Hepatocyte (in vitro differentiated cells): ENCODE results near the gene OR52H1. TPM values are rescaled to one million over a fixed set of nuclear protein-coding genes. Genes with fewer than 3 reads are reported as not detected.

Experiments used
- DNase-seq: peaks from one replicate; pipeline ENCODE4 v3.0.0-alpha.2; 2016; ENCODE audit warnings: low spot score
- H2AFZ ChIP-seq: fragments of 200-600 bp; sonication (generic); 2 replicates; pipeline ENCODE4 v1.6.0; 2016; ENCODE audit warnings: antibody characterized with exemption, mild to moderate bottlenecking
- H3K27ac ChIP-seq: fragments of 200-600 bp; sonication (generic); 2 replicates; pipeline ENCODE4 v1.5.1; 2016; ENCODE audit warnings: mild to moderate bottlenecking
- H3K27me3 ChIP-seq: fragments of 200-600 bp; sonication (generic); 2 replicates; pipeline ENCODE4 v1.6.1; 2016
- H3K36me3 ChIP-seq: fragments of 200-600 bp; sonication (generic); replicated peaks from 2 replicates; pipeline ENCODE4 v1.5.1; 2016; ENCODE audit warnings: low read depth; ENCODE audit not compliant: insufficient read depth
- H3K4me1 ChIP-seq: fragments of 200-600 bp; sonication (generic); 2 replicates; pipeline ENCODE4 v1.5.1; 2016; ENCODE audit warnings: mild to moderate bottlenecking, moderate library complexity; ENCODE audit not compliant: insufficient read depth
- H3K4me2 ChIP-seq: fragments of 200-600 bp; sonication (generic); 2 replicates; pipeline ENCODE4 v1.6.0; 2016
- H3K4me3 ChIP-seq: fragments of 200-600 bp; sonication (generic); 2 replicates; pipeline ENCODE4 v1.5.1; 2016; ENCODE audit warnings: mild to moderate bottlenecking
- H3K79me2 ChIP-seq: fragments of 200-600 bp; sonication (generic); 2 replicates; pipeline ENCODE4 v1.6.0; 2017; ENCODE audit warnings: mild to moderate bottlenecking
- H3K9me2 ChIP-seq: fragments of 200-600 bp; sonication (generic); replicated peaks from 2 replicates; pipeline ENCODE4 v1.6.0; 2017; ENCODE audit warnings: mild to moderate bottlenecking; ENCODE audit not compliant: insufficient read depth
- H3K9me3 ChIP-seq: fragments of 200-600 bp; sonication (generic); 2 replicates; pipeline ENCODE4 v1.5.1; 2016; ENCODE audit warnings: low read depth, mild to moderate bottlenecking
- H4K20me1 ChIP-seq: fragments of 200-600 bp; sonication (generic); 2 replicates; pipeline ENCODE4 v1.6.0; 2016; ENCODE audit warnings: mild to moderate bottlenecking; ENCODE audit not compliant: insufficient read depth, poor library complexity, severe bottlenecking
- EZH2 ChIP-seq: fragments of 200-600 bp; sonication (generic); IDR thresholded peaks from 2 replicates; pipeline ENCODE4 v1.6.1; 2016; ENCODE audit warnings: antibody characterized with exemption, mild to moderate bottlenecking, borderline replicate concordance
- EZH2phosphoT487 ChIP-seq: fragments of 200-600 bp; sonication (generic); IDR thresholded peaks from one replicate; pipeline ENCODE4 v1.6.1; 2018; ENCODE audit warnings: antibody characterized with exemption, mild to moderate bottlenecking, low read depth, moderate library complexity; ENCODE audit not compliant: unreplicated experiment, severe bottlenecking
- WGBS: methylation state at CpG from one replicate; pipeline ENCODE4 v1.1.6; 2016; ENCODE audit warnings: low lambda C conversion rate; ENCODE audit errors: missing lambda C conversion rate; 5-methylcytosine and 5-hydroxymethylcytosine counted together
- polyA plus RNA-seq: library from polyadenylated mRNA; unstranded; fragments of >200 nt; fragmentation: Nextera tagmentation; extraction: Ambion mirVana; gene quantifications from 2 replicates; pipeline ENCODE4 v1.2.1, GENCODE V29; 2016
- total RNA-seq: library from RNA; depleted of rRNA; stranded (reverse); fragments of >200 nt; gene quantifications from 2 replicates; pipeline ENCODE4 v1.2.3, GENCODE V29; 2014
- TF ChIP-seq, protein P1 (sequence below): fragments of 200-600 bp; sonication (generic); IDR thresholded peaks from 2 replicates; pipeline ENCODE4 v1.5.1; 2016; ENCODE audit warnings: antibody characterized with exemption, mild to moderate bottlenecking; ENCODE audit not compliant: poor library complexity

OR52H1 gene
- total and polyA plus RNA-seq, 2 experiments from 2014 or later, result not detected

DNA sequence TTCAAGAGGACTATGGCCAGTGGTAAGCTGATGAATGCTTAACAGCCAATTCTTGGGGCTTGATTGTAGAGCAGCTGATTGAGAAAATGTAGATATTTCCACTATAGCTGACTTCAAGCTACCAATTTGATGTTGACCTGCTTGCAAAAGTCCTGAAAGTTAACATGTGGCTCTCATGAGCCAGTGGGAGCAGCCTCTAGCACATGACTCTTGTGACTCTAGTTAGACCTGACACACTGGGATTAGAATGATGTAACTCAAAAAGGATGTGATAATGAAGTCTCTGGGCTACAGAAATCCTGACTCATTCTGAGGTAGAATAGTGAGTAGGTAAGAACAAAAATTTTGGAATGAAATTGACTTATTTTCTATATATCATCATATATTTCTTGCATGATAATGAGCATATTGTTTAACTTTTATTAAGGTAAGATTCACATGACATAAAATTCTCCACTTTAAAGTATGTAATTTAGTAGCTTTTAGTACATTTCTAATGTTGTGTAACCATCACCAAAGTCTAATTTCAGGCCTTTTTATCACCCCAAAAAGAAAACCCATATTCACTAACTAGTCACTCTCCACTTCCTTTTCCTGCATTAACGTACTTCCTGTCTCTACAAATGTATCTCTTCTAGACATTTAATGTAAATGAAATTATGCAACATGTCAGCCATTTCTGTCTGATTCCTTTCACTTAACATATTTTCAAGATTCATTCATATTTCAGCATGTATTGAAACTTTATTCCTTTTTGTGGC is 16.1 kb upstream of the OR52H1 start:
- TF ChIP-seq, protein P1, sequence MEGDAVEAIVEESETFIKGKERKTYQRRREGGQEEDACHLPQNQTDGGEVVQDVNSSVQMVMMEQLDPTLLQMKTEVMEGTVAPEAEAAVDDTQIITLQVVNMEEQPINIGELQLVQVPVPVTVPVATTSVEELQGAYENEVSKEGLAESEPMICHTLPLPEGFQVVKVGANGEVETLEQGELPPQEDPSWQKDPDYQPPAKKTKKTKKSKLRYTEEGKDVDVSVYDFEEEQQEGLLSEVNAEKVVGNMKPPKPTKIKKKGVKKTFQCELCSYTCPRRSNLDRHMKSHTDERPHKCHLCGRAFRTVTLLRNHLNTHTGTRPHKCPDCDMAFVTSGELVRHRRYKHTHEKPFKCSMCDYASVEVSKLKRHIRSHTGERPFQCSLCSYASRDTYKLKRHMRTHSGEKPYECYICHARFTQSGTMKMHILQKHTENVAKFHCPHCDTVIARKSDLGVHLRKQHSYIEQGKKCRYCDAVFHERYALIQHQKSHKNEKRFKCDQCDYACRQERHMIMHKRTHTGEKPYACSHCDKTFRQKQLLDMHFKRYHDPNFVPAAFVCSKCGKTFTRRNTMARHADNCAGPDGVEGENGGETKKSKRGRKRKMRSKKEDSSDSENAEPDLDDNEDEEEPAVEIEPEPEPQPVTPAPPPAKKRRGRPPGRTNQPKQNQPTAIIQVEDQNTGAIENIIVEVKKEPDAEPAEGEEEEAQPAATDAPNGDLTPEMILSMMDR, result no peak
- TF ChIP-seq EZH2 (no peak), EZH2phosphoT487 (no peak)
- 86% methylated on average over 1 of the region's 1 CpG for WGBS
- no peaks in the 10 kb centered on the region for H3K36me3 ChIP-seq
- no peaks in the 10 kb centered on the region for H3K9me3 ChIP-seq
- H4K20me1 ChIP-seq, result no peaks in the 10 kb centered on the region
- H3K79me2 ChIP-seq, result no peaks in the 10 kb centered on the region
- no peaks in the 10 kb centered on the region for H3K9me2 ChIP-seq
- no peaks in the 10 kb centered on the region for H3K4me1 ChIP-seq
- H3K4me2 ChIP-seq, result no peak overlapping the region
- no peak overlapping the region for H3K4me3 ChIP-seq
- DNase-seq, result no peak
- no peaks in the 10 kb centered on the region for H3K27me3 ChIP-seq
- H2AFZ ChIP-seq, result no peak overlapping the region
- H3K27ac ChIP-seq, result no peak overlapping the region

DNA sequence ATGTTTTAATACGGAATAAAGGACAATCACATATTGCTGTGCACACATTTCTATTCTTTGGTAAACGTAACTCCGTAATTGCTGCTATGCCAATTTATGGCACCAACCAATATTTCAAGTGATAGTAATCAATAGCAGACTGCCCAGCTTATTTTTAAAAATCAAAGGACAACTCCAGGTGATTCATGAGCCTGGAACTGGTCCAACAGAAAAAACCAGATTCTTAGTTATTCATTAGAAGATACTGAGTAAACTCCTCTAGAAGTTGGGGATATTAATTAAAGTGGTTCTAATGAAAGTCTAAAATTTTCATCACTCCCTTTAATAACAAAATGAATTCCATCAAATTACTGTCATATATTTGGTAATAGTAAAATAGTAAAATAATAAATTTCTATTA is 9.4 kb upstream of the OR52H1 start:
- H3K36me3 ChIP-seq, result no peaks in the 10 kb centered on the region
- no peaks in the 10 kb centered on the region for H3K4me1 ChIP-seq
- DNase-seq, result no peak
- no peaks in the 10 kb centered on the region for H3K79me2 ChIP-seq
- TF ChIP-seq EZH2phosphoT487 (no peak), EZH2 (no peak)
- TF ChIP-seq, protein P1, result no peak
- no peaks in the 10 kb centered on the region for H3K9me2 ChIP-seq
- no peak overlapping the region for H3K4me2 ChIP-seq
- H4K20me1 ChIP-seq, result no peaks in the 10 kb centered on the region
- H3K27ac ChIP-seq, result no peak overlapping the region
- peaks cover 5% of the 10 kb centered on the region for H3K27me3 ChIP-seq
- no peaks in the 10 kb centered on the region for H3K9me3 ChIP-seq
- 57% methylated on average over 3 of the region's 3 CpGs for WGBS
- H3K4me3 ChIP-seq, result no peak overlapping the region
- H2AFZ ChIP-seq, result no peak overlapping the region

DNA sequence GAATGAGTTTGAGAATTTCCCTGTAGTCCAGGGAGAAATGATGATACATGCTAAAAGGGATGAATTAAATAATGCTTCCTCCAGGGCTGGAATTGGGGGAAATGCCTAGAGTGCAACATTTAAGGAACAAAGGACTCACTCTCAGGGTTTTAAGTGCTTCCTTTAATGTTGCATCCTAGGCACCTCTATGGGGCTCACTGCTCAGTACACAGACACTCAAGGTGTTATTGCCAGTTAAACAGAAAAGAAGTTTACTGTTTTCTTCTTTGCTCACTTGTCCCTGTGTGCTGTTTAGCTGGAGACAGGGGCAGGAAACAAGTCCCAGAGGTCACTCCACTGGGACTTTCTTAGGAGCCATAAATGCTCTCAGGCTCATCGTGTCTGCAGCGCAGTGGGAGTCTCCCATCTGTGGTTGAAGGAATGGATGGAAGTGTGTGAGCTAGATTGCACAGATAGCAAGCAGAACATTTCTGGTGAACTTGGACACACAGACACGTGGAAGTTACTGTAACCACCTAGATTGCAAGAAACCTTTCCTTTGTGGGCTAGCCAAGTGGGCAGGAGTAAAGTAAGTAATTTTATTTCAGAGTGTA is 8.4 kb upstream of the OR52H1 start:
- WGBS, result 66% methylated on average over 3 of the region's 3 CpGs
- no peak for DNase-seq
- H3K27me3 ChIP-seq, result peaks cover 5% of the 10 kb centered on the region
- H3K79me2 ChIP-seq, result no peaks in the 10 kb centered on the region
- H3K4me3 ChIP-seq, result no peak overlapping the region
- no peak overlapping the region for H2AFZ ChIP-seq
- no peaks in the 10 kb centered on the region for H4K20me1 ChIP-seq
- no peak overlapping the region for H3K4me2 ChIP-seq
- no peaks in the 10 kb centered on the region for H3K9me2 ChIP-seq
- no peaks in the 10 kb centered on the region for H3K36me3 ChIP-seq
- no peak for TF ChIP-seq EZH2
- no peak for TF ChIP-seq EZH2phosphoT487
- TF ChIP-seq, protein P1, result no peak
- H3K4me1 ChIP-seq, result no peaks in the 10 kb centered on the region
- no peaks in the 10 kb centered on the region for H3K9me3 ChIP-seq
- no peak overlapping the region for H3K27ac ChIP-seq
